Neural crest cell (in vitro differentiated cells): ENCODE results near the gene ULBP3. TPM values are rescaled to one million over a fixed set of nuclear protein-coding genes. Genes with fewer than 3 reads are reported as not detected.

Source experiments
- DNase-seq: peaks from one replicate; pipeline ENCODE4 v3.0.0; 2021; ENCODE audit warnings: low read depth, mixed read lengths, low spot score
- H3K27ac Mint-ChIP-seq: one replicate; pipeline ENCODE4 v1.8.0; 2021; ENCODE audit warnings: mild to moderate bottlenecking, mixed read lengths; ENCODE audit not compliant: unreplicated experiment
- H3K27me3 Mint-ChIP-seq: 2 replicates; pipeline ENCODE4 v1.8.0; 2021; ENCODE audit warnings: low read depth, mild to moderate bottlenecking, mixed read lengths
- H3K36me3 Mint-ChIP-seq: 2 replicates; pipeline ENCODE4 v1.8.0; 2021; ENCODE audit warnings: low read depth, mild to moderate bottlenecking, mixed read lengths
- H3K4me1 Mint-ChIP-seq: 2 replicates; pipeline ENCODE4 v1.8.0; 2021; ENCODE audit warnings: mixed read lengths
- H3K4me3 Mint-ChIP-seq: one replicate; pipeline ENCODE4 v1.8.0; 2021; ENCODE audit warnings: mild to moderate bottlenecking, mixed read lengths
- H3K9me3 Mint-ChIP-seq: 2 replicates; pipeline ENCODE4 v1.8.0; 2021; ENCODE audit warnings: mixed read lengths
- CTCF ChIP-seq: fragments of 200-600 bp; sonication (generic); conservative IDR thresholded peaks from 2 replicates; pipeline ENCODE4 v1.5.0; 2021; ENCODE audit warnings: antibody characterized with exemption, mild to moderate bottlenecking
- total RNA-seq: library from RNA; stranded (reverse); gene quantifications from 2 replicates; pipeline ENCODE4 v1.2.1, GENCODE V29; 2021

The ULBP3 gene
- total RNA-seq, 1 donor from 2014 or later, result 17.5 TPM

DNA sequence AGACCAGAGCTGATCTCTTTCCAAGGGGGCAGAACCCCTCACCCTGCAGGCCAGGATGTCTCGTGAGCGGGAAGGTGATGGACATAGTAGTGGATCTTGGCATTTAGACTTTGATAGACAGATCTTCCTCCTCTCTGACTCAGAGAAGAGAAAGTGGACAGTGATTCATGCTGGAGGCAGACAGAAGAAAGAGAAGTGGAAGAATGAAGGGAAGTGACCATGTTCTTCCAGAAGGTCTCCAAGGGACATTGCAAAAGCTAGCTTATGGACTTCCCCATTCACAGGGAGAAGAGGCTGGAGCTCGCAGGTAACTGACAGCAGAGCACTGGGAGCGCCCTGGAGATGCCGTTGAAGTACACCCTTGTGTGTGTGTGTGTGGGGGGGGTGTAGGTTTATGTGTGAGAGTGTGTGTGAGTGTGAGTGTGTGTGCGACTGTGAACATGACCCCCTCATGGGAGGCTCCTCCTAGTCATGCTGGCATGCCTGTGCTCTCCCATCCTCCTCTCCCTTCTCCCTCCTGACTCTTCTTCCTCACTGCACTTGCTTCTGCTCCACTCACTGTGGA lies 35.6 kb downstream of the ULBP3 start:
- H3K9me3 Mint-ChIP-seq, result no peaks in the 10 kb centered on the region
- no peak overlapping the region for H3K27ac Mint-ChIP-seq
- peaks cover 74% of the 10 kb centered on the region for H3K27me3 Mint-ChIP-seq
- H3K36me3 Mint-ChIP-seq, result peaks cover 4% of the 10 kb centered on the region
- no peak overlapping the region for H3K4me3 Mint-ChIP-seq
- no peak for TF ChIP-seq CTCF
- DNase-seq, result no peak
- H3K4me1 Mint-ChIP-seq, result peaks cover 11% of the 10 kb centered on the region

DNA sequence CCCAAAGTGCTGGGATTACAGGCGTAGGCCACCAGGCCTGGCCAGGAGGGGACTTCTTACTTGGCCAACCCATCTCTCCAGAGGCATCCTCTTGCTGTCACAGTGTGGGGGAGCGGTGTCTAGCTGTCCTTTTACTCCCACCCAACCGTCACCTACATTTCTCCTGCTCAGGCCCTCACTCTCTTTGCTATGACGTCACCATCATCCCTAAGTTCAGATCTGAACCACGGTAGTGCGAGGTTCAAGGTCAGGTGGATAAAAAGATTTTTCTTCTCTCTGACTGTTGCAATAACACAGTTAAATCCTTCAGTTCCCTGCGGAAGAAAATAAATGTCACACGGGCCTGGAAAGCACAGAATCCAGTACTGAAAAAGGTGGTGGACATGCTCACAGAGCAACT lies 36.3 kb downstream of the ULBP3 start:
- DNase-seq, result no peak
- Mint-ChIP-seq H3K27ac (no peak overlapping the region), H3K4me1 (peaks cover 11% of the 10 kb centered on the region), H3K4me3 (no peak overlapping the region), H3K9me3 (no peaks in the 10 kb centered on the region), H3K27me3 (peaks cover 72% of the 10 kb centered on the region), H3K36me3 (peaks cover 4% of the 10 kb centered on the region)
- no peak for TF ChIP-seq CTCF

DNA sequence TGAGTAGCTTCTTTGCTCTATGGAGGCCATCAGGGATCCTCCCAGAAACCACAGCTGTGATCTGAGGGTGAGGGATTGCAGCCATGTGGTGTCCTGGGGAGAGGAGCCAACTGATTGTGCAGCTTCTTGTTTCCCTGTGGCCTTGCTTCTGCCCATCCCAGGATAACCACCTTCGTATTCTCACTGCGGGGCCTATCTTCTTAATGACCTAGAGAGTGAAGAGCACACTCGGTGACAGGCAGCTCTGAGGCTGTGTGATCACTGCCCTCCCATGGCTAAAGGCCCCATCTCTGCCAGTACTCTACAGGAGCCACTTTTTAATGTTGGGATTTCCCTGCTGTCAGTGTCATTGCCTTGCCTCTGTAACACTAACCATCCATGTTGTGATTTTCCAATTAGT lies 38.3 kb downstream of the ULBP3 start:
- Mint-ChIP-seq H3K36me3 (no peaks in the 10 kb centered on the region), H3K4me3 (no peak overlapping the region), H3K27me3 (peaks cover 60% of the 10 kb centered on the region), H3K27ac (no peak overlapping the region), H3K9me3 (no peaks in the 10 kb centered on the region), H3K4me1 (no peaks in the 10 kb centered on the region)
- no peak for TF ChIP-seq CTCF
- DNase-seq, result no peak

DNA sequence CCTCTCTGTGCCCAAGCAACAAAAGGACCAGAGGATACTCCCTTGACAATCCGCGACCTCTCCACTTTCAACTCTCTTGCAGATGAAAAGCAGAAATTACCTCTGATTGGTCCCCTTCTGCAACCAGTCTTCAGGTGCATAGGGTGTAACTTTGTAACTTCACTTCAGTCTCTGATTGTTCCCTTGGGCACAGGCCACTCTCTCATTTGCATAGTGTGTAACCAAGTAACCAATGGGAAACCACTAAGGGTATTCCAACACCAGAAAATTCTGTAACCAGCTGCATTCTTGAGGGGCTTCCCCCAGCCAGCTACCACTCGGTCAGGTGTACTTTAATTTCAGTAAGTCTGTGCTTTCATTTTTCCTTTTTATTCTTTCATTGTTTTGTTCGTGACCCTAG lies 39.2 kb downstream of the ULBP3 start:
- Mint-ChIP-seq H3K4me1 (no peaks in the 10 kb centered on the region), H3K27me3 (peaks cover 55% of the 10 kb centered on the region), H3K9me3 (no peaks in the 10 kb centered on the region), H3K4me3 (no peak overlapping the region), H3K27ac (no peak overlapping the region), H3K36me3 (no peaks in the 10 kb centered on the region)
- TF ChIP-seq CTCF, result no peak
- no peak for DNase-seq

GRCh38 chr6:150029276-150029675 lies 39.6 kb downstream of the ULBP3 start:
- no peak for TF ChIP-seq CTCF
- no peaks in the 10 kb centered on the region for H3K4me1 Mint-ChIP-seq
- H3K4me3 Mint-ChIP-seq, result no peak overlapping the region
- DNase-seq, result no peak
- no peaks in the 10 kb centered on the region for H3K9me3 Mint-ChIP-seq
- H3K36me3 Mint-ChIP-seq, result no peaks in the 10 kb centered on the region
- H3K27ac Mint-ChIP-seq, result no peak overlapping the region
- H3K27me3 Mint-ChIP-seq, result peaks cover 51% of the 10 kb centered on the region
